ENCODE data around the gene KYNU. TPM values are rescaled to one million over a fixed set of nuclear protein-coding genes. Genes with fewer than 3 reads are reported as not detected.

Gene KYNU
- total and polyA plus RNA-seq, 9 of the 15 experiments (the other 6 are each of a cell fraction or from before 2014, with no cell fraction given): 2.6 to 11.6 (median 7.2) TPM

GRCh38 chr2:142865924-142866323 is 11.5 kb upstream of the KYNU start:
- Histone ChIP-seq H3K79me2 (ENCODE audit: control insufficient read depth, insufficient read depth, low read length) (no peaks in the 10 kb centered on the region), H4K20me1 (replicated peaks; ENCODE audit: control insufficient read depth, insufficient read depth, low read length) (no peaks in the 10 kb centered on the region), H3K4me3 (no peak overlapping the region), H3K9me1 (ENCODE audit: control insufficient read depth, insufficient read depth, low read length) (no peaks in the 10 kb centered on the region), H3K4me1 (replicated peaks in 1 of 2; ENCODE audit: control insufficient read depth in 2 of 2, insufficient read depth in 2 of 2, low read length in 2 of 2) (no peaks in the 10 kb centered on the region), H3K9ac (ENCODE audit: insufficient read depth in 1 of 2, low read depth in 2 of 2, low read length in 2 of 2) (no peak overlapping the region), H3K9me3 (replicated peaks; ENCODE audit: control insufficient read depth, insufficient read depth, low read depth, low read length) (no peaks in the 10 kb centered on the region), H3K27me3 (ENCODE audit: control insufficient read depth in 2 of 2, insufficient read depth in 2 of 2, low read length in 2 of 2) (no peaks in the 10 kb centered on the region), H3K27ac (ENCODE audit: extremely low read depth, low read depth, low read length) (no peak overlapping the region), H2AFZ (ENCODE audit: low read depth, low read length) (no peak overlapping the region), H3K4me2 (ENCODE audit: insufficient read depth, low read length) (no peak overlapping the region), H3K36me3 (ENCODE audit: control insufficient read depth, insufficient read depth, low read length) (no peaks in the 10 kb centered on the region)
- DNase-seq (ENCODE audit: extremely low read depth in 1 of 4, low spot score in 3 of 4) (no peak), ATAC-seq (no peak), FAIRE-seq (no peak)
- in situ Hi-C loops (cut with MboI): no loop called here
- POLR2A ChIA-PET: no interaction called here
- CTCF ChIA-PET (ENCODE audit: low intra/inter-chr PET ratio): no interaction called here
- no TSS peak for BruUV-seq (replicated peaks)
- intact Hi-C loops (cut with micrococcal nuclease): no loop called here
- 0% methylated on average over 1 of the region's 1 CpG for WGBS (ENCODE audit: insufficient coverage, low coverage, missing lambda C conversion rate)
- no peak for TF ChIP-seq ZNF75A (CRISPR knock-in tag; IDR thresholded peaks at IDR 0.05)
- TF ChIP-seq ZFPM2 (CRISPR knock-in tag; IDR thresholded peaks at IDR 0.05): no peak
- no peak for TF ChIP-seq THAP7 (CRISPR knock-in tag; IDR thresholded peaks at IDR 0.05)
- TF ChIP-seq NFYB (IDR thresholded peaks at IDR 0.05; ENCODE audit: extremely low read depth, insufficient read length): no peak
- no peak for TF ChIP-seq NFE2L1 (tag; IDR thresholded peaks at IDR 0.05; ENCODE audit: borderline replicate concordance, low read depth)
- no peak for TF ChIP-seq VEZF1 (CRISPR knock-in tag; IDR thresholded peaks at IDR 0.05)
- TF ChIP-seq ZNF24 (IDR thresholded peaks at IDR 0.05): no peak
- no peak for TF ChIP-seq SRSF1 (IDR thresholded peaks at IDR 0.05; ENCODE audit: low read depth, low read length)
- no peak for TF ChIP-seq SMARCE1 (IDR thresholded peaks at IDR 0.05)
- no peak for TF ChIP-seq EHMT2 (IDR thresholded peaks at IDR 0.05)
- no peak for TF ChIP-seq ZNF79 (CRISPR knock-in tag; IDR thresholded peaks at IDR 0.05; ENCODE audit: low read depth)
- no peak for TF ChIP-seq RBM34 (IDR thresholded peaks at IDR 0.05; ENCODE audit: borderline replicate concordance, insufficient read depth, low read length)
- TF ChIP-seq HNRNPK (IDR thresholded peaks at IDR 0.05; ENCODE audit: low read depth, low read length, poor library complexity, severe bottlenecking): no peak
- TF ChIP-seq CHCHD3 (CRISPR knock-in tag; IDR thresholded peaks at IDR 0.05): no peak
- no peak for TF ChIP-seq TCF3 (CRISPR knock-in tag; IDR thresholded peaks at IDR 0.05)
- TF ChIP-seq HDAC8 (tag; IDR thresholded peaks at IDR 0.05): no peak
- TF ChIP-seq GTF2E2 (tag; IDR thresholded peaks at IDR 0.05): no peak

Data from K562 (cell line).